Upper lobe of left lung (tissue), 6 donors: ENCODE measurements around the gene MTHFD1L. TPM values are rescaled to one million over a fixed set of nuclear protein-coding genes. Genes with fewer than 3 reads are reported as not detected.

ENCODE experiments used
- ATAC-seq, 2 donors: fragments of 200-7000 bp; cut with Tn5 transposase; one replicate each; pipeline ENCODE4 v1.9.1; 2022; ENCODE audit warnings: mild to moderate bottlenecking in 2 of 2, moderate library complexity in 2 of 2; ENCODE audit not compliant: low FRiP score in 2 of 2
- DNase-seq, 2 donors: peaks; one replicate each; pipeline ENCODE4 v3.0.0-alpha.2; 2019 to 2020
- H3K27ac ChIP-seq, 4 donors: fragments of 200-600 bp; sonication (generic); one replicate each; pipeline ENCODE4 v1.5.1; 2016 to 2019
- H3K27me3 ChIP-seq, 4 donors: fragments of 200-600 bp; sonication (generic); one replicate each; pipeline ENCODE4 v1.5.1; 2017 to 2019
- H3K36me3 ChIP-seq, 4 donors: fragments of 200-600 bp; sonication (generic); one replicate each; pipeline ENCODE4 v1.5.1; 2016 to 2019
- H3K4me1 ChIP-seq, 4 donors: fragments of 200-600 bp; sonication (generic); one replicate each; pipeline ENCODE4 v1.5.1; 2018 to 2019
- H3K4me3 ChIP-seq, 4 donors: fragments of 200-600 bp; sonication (generic); one replicate each; pipeline ENCODE4 v1.5.1; 2017 to 2019; ENCODE audit warnings: mild to moderate bottlenecking in 2 of 4, moderate library complexity in 1 of 4
- H3K9me3 ChIP-seq, 4 donors: fragments of 200-600 bp; sonication (generic); one replicate each; pipeline ENCODE4 v1.5.1; 2018 to 2019
- EP300 ChIP-seq, 4 donors: sonication (generic); formaldehyde crosslinking; IDR thresholded peaks; one replicate each; pipeline ENCODE4 v1.5.1; 2017; ENCODE audit warnings: antibody characterized with exemption in 4 of 4, control low read depth in 2 of 4
- POLR2A ChIP-seq, 4 donors: fragments of 450-650 bp; IDR thresholded peaks; one replicate each; pipeline ENCODE4 v1.5.1; 2016 to 2017; ENCODE audit warnings: antibody characterized with exemption in 4 of 4, mild to moderate bottlenecking in 2 of 4
- POLR2AphosphoS5 ChIP-seq, 2 donors: sonication (generic); formaldehyde crosslinking; IDR thresholded peaks; one replicate each; pipeline ENCODE4 v1.5.1; 2017; ENCODE audit warnings: antibody characterized with exemption in 2 of 2
- WGBS, 2 donors: methylation state at CpG; one replicate each; pipeline ENCODE4 v1.1.5; 2017 to 2018; 5-methylcytosine and 5-hydroxymethylcytosine counted together
- total RNA-seq, 6 donors: library from RNA; depleted of rRNA in 4 of 6; stranded (reverse); fragments of >200 nt in 4 of 6; gene quantifications; one replicate each; pipeline versions ENCODE4 v1.1.0 to v1.2.1, GENCODE V29; 2016 to 2021
- TF ChIP-seq, protein P1 (sequence below), 6 experiments: fragments of 450-650 bp in 4 of 6; fragments of 200-600 bp in 2 of 6; sonication (generic) in 2 of 6; IDR thresholded peaks; one replicate each; pipeline ENCODE4 v1.5.1; 2016 to 2019; ENCODE audit warnings: antibody characterized with exemption in 6 of 6
- donor health status: DM: no; HTN: no; CAD: no; lungs with moderate emphysema.
- donor health status: DM: no; HTN: yes; CAD: no; lungs with severe emphysema.

Gene MTHFD1L
- total RNA-seq, 6 donors from 2014 or later = 11.8 to 32.3 (median 19.4) TPM

- DNase-seq (no peak), ATAC-seq (no peak)
- WGBS, 2 donors = 95 to 97% methylated on average over 1 to 2 of the region's 2 CpGs
- Histone ChIP-seq H3K9me3 (no peaks in the 10 kb centered on the region), H3K4me3 (no peak overlapping the region), H3K4me1 (no peaks in the 10 kb centered on the region), H3K36me3 (peaks cover 0 to 6% (median 0%) of the 10 kb centered on the region in 4 donors), H3K27me3 (no peaks in the 10 kb centered on the region), H3K27ac (no peak overlapping the region)
- TF ChIP-seq POLR2A (IDR thresholded peaks at IDR 0.05) = no peak
- TF ChIP-seq, protein P1, sequence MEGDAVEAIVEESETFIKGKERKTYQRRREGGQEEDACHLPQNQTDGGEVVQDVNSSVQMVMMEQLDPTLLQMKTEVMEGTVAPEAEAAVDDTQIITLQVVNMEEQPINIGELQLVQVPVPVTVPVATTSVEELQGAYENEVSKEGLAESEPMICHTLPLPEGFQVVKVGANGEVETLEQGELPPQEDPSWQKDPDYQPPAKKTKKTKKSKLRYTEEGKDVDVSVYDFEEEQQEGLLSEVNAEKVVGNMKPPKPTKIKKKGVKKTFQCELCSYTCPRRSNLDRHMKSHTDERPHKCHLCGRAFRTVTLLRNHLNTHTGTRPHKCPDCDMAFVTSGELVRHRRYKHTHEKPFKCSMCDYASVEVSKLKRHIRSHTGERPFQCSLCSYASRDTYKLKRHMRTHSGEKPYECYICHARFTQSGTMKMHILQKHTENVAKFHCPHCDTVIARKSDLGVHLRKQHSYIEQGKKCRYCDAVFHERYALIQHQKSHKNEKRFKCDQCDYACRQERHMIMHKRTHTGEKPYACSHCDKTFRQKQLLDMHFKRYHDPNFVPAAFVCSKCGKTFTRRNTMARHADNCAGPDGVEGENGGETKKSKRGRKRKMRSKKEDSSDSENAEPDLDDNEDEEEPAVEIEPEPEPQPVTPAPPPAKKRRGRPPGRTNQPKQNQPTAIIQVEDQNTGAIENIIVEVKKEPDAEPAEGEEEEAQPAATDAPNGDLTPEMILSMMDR (IDR thresholded peaks at IDR 0.05) = no peak
- no peak for TF ChIP-seq EP300 (IDR thresholded peaks at IDR 0.05)
- no peak for TF ChIP-seq POLR2AphosphoS5 (IDR thresholded peaks at IDR 0.05)
Observed at GRCh38 chr6:150936021-150936555, 70.6 kb downstream of the MTHFD1L start.

GRCh38 chr6:150937132-150937906 lies 71.8 kb downstream of the MTHFD1L start:
- ATAC-seq (peak in 1 of 2 donors; percentile 90), DNase-seq (no peak)
- Histone ChIP-seq H3K36me3 (peaks cover 0 to 6% (median 0%) of the 10 kb centered on the region in 4 donors), H3K4me3 (no peak overlapping the region), H3K27ac (no peak overlapping the region), H3K27me3 (no peaks in the 10 kb centered on the region), H3K9me3 (no peaks in the 10 kb centered on the region), H3K4me1 (no peaks in the 10 kb centered on the region)
- TF ChIP-seq POLR2AphosphoS5 (IDR thresholded peaks at IDR 0.05) (no peak), POLR2A (IDR thresholded peaks at IDR 0.05) (no peak), EP300 (IDR thresholded peaks at IDR 0.05) (no peak)
- TF ChIP-seq, protein P1 (IDR thresholded peaks at IDR 0.05) = no peak
- 87 to 88% methylated on average over 26 of the region's 26 CpGs for WGBS, 2 donors

DNA sequence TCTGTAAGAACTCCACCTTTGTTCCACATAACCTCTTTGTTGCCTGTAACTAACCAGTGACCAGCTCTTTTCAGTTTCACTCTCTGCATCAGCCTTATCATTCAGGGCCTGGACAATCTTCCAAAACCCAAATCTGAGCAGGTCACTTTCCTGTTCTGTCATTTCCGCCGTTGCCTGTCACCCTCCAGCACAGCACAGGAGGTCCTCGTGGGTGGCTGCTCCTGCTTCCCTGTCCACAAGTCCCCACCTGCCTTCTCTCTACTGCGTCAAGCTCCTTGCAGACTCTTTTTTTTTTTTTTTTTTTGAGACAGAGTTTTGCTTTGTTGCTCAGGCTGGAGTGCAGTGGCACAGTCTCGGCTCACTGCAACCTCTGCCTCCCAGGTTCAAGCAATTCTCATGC lies 73.9 kb downstream of the MTHFD1L start:
- Histone ChIP-seq H3K27me3 (no peaks in the 10 kb centered on the region), H3K4me3 (no peak overlapping the region), H3K4me1 (no peaks in the 10 kb centered on the region), H3K27ac (peak overlapping the region in 1 of 4 donors; percentile 52), H3K9me3 (no peaks in the 10 kb centered on the region), H3K36me3 (peaks cover 0 to 6% (median 0%) of the 10 kb centered on the region in 4 donors)
- TF ChIP-seq POLR2AphosphoS5 (IDR thresholded peaks at IDR 0.05) (no peak), EP300 (IDR thresholded peaks at IDR 0.05) (no peak), POLR2A (IDR thresholded peaks at IDR 0.05) (no peak)
- TF ChIP-seq, protein P1 (IDR thresholded peaks at IDR 0.05) = no peak
- ATAC-seq (no peak), DNase-seq (no peak)
- WGBS, 2 donors = 96 to 98% methylated on average over 5 of the region's 5 CpGs

GRCh38 chr6:150940941-150941340 lies 75.4 kb downstream of the MTHFD1L start:
- peak in 1 of 2 donors; percentile 33 for DNase-seq
- peak in 1 of 2 donors; percentile 44 for ATAC-seq
- Histone ChIP-seq H3K4me3 (no peak overlapping the region), H3K36me3 (peaks cover 0 to 8% (median 3%) of the 10 kb centered on the region in 4 donors), H3K27me3 (no peaks in the 10 kb centered on the region), H3K9me3 (no peaks in the 10 kb centered on the region), H3K4me1 (no peaks in the 10 kb centered on the region), H3K27ac (peak overlapping the region in 2 of 4 donors; percentile 51 to 52)
- peak in 1 of 4 donors; percentile 4 for TF ChIP-seq EP300 (IDR thresholded peaks at IDR 0.05)
- TF ChIP-seq POLR2A (IDR thresholded peaks at IDR 0.05) = no peak
- TF ChIP-seq, protein P1 (IDR thresholded peaks at IDR 0.05) = no peak
- TF ChIP-seq POLR2AphosphoS5 (IDR thresholded peaks at IDR 0.05) = peak in 1 of 2 donors; percentile 38
- 57 to 60% methylated on average over 7 of the region's 7 CpGs for WGBS, 2 donors
